NCI-H1092 (cell line): ENCODE measurements around the gene CEP131.

Source experiments
- DNase-seq: peaks from one replicate; lab custom pipeline; 2025; lab: John Stamatoyannopoulos, UW

The CEP131 gene

DNA sequence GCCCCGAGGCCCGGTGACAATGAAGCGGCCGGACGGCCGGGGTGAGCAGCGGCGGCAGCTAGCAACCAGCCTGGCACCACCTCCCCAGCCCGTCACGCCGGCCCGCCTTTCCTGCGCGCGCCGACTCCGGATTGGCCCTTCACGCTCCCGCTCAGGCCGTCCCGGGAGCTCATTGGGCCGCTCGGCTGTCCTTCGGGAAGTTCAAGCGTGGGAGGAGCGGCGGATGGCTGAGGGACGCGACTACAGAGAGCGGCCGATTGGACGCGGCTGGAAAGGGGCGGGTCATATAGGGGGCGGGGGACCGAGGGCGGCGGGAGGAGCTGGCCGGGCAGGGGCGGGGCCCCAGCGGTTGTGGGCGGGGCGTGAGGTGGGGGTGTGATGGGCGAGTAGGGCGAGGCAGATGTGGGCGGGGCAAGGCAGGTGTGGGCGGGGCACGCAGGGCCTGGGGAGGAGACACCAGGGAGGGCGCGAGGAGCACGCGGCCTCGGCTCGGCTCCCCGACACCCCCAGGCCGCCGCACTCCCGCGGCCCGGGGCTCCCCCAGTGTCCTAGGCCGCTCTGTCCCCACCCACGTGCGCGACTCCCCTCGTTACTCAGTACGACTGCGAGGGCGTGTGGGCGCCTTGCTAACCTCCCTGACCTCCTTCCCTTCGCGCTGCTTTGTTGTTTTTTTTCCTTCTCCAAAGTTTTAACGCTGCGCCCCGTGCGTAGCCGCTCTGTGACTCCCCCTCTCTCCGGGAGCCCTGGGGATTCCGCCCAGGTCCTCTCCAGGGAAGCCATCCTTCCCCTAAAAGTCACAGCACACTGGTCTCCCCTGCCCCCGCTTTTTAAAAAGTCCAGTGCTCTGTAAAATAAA, at the start of gene CEP131:
Gene CEP131, minus strand, starts transcription at position 60 of the 856 bp plus-strand sequence. CDS start 2,909 bp downstream, outside the sequence.
- DNase-seq, result peak; percentile 97

DNA sequence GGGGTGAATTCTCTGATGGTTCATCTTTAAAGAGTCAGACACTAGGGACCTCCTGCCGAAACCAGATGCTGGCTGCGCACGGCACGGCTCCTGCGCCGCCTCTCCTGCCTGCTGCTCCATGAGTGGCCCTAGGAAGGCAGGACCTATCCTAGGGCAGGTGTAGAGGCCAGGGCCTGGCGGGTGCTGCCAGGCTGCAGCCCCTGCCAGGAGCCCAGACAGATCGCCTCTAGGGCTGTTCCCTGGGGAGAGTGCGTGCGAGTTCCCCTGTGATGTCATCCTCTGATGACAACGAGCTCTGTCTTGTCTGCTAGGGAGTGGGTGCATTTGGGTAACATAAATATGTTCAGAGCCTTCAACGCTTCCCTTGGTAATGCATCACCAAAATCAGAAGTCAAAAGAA, 48.5 kb upstream of the CEP131 start:
- DNase-seq, result no peak

DNA sequence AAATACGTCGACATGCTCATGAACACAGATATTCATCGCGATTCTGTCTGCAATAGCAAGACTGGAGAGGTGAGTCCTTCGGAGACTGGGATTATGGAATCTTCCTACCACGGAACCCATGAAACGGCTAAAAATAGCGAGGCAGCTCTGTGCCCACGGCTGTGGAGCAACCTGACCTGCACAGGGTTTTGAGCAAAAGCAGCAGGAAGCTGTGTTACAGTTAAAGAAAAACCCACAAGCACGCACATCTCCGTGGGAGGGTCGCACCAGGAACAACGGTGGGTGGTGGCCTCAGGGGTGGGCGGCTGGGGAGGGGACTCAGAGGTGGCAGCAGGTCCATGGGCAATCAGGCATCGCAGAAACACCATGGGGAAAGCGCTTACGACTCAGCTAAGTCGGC, 47.5 kb upstream of the CEP131 start:
- no peak for DNase-seq

DNA sequence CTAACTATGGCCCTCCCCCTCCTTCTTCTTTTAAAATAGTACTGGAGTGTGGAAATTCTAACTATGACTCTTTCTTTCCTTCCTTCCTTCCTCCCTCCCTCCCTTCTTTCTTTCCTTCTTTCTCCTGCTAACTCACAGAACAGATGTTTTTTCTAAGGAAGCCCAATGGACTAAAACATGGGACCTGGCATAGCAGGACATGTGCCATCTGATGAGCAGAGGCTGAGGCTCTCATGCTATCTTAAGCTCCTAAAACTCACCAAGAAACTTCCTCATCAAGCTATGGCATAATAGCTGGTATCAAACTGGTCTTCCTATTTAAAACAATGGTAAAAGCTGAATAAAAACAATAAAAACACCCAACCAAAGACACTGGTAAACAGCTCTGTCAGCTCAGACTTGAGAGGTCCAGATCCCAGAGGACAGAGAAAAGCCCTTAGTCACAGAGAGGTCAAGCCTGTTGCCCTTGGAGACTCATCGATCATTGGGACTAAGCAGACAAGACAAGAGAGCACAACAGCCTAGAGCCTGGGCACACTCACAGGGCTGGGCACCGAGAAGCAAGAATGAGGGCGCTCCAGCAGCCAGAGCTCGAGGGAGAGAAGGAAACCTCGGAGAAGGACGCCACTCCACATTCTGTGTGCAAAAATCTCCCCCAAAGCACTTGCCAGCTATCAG, 44.8 kb upstream of the CEP131 start:
- no peak for DNase-seq

DNA sequence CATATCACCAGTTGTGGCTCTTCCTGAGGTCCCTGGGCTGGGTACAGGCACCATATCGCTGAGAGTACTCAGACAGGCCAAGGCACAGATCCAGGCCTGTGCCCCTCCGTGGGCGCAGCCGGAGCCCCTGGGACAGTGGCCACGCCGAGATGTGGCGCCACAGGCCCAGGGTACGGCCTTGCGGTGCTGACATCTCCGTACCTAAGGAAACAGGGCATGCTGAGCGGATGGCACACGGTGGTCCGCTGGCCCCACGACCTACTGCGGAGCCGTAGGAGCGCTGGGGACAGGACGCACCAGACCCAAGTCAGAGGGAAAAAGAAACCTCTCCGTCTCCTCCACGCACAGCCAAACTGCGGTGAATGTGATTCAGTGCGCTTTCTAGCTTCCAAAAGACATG, 42.8 kb upstream of the CEP131 start:
- no peak for DNase-seq

DNA sequence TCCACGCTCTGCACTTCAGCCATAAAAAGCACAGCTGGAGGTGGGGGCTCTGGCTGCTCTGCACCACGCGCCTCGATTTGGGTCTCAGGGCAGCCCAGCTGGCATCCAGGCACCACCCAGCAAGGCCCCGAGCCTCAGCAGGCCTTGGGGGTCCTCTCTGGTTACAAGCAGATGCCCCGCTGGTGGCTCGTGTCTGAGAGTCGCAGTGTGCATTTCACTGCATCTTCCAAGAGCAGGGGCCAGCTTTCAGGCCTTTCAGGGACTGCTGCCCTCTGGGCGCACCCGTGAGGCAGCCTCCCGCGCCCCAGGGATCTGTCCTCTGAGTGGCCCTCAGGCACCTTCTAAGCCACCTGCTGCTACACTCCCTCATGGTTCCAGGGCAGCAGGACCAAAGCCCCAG, 41.9 kb upstream of the CEP131 start:
- DNase-seq, result no peak

DNA sequence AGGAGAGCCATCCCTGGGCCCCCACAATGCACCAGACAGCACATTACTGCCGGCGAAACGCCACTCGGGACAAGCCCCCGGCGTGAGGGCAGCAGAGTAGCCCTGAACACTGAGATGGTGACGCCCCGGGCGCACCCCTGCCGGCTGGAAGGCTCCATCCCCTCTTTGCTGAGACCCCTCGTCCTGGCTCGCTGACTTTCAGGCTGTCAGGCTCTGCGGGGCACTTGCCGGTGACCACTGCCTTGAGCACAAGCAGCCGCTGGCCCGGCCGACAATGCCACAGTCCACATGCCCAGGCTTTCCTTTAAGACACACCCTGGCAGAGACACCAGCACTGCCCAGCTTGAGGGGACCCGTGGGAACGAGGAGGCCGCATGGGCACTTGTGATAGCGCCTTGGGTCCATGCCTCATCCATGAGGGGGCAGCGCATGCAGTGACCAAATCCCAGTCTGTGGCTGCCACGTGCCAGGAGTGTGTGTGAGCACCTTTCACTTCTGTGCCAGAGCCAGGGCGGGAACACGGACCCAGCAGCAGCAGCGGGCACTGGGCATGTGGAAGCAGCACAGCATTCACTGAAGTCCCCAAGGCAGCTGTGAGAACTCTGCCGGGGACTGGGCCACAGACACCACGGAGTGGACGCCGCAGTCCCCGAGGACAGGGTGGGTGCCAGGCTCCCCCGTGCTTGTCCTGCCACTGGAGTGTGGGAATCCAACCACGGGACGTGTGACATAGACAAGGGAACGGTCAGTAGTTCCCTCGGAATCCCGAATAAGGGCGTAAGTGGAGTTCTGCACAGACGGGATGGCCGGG, 40.8 kb upstream of the CEP131 start:
- no peak for DNase-seq

DNA sequence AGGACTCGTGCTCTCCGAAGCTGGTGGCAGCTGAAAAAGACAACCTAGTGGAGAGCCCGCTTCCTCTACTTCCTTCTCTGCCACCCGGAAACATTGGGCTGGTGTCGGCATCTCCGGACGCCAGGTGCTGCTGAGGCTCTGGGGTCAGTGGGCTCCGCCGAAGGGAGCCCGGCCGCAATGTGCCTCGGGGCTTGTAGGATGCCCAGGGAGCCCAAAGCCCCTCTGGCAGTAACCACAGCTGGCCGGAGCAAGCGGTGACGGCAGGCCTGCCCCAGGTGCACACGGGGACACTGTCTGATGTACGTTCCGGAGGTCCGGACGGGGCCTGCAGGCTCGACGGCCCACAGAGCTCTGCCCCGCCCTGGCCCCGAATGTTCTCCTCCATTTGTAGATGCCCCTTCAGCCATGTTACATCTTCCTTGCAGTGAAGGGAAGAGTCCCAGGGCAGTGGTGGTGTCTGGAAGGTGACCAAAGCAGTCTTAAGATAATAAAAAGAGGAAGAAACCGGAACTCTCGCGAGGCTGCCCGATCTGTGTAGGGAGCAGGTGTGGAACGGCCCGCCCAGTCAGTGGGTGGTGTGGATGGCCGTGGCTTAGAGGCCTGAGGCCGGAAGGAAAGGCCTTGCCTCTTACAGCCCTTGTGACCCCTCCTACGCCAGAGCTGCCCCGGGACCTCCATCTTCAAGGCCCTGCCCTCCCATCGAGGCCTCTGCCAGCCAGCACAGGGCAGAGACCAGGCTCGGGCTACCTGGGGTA, 39.0 kb upstream of the CEP131 start:
- no peak for DNase-seq

DNA sequence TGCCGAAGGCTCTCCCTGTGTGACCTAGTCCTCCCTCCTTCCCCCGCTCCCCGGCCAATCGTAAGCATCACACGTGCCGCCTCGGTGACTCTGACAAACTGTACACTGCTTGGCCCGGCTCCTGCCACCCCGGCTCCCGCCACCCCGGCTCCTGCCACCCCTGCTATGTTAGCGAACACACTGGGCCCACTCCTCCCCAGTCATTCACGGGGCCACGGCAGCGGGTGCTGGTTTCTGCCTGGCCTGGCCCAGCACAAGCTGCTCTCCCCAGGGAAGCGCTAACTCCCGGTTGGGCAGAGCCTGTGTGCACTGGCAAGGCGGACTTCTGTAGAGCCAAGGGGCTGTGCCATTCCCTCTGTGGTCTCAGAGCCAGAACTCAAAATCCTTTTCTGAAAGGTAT, 38.3 kb upstream of the CEP131 start:
- no peak for DNase-seq

DNA sequence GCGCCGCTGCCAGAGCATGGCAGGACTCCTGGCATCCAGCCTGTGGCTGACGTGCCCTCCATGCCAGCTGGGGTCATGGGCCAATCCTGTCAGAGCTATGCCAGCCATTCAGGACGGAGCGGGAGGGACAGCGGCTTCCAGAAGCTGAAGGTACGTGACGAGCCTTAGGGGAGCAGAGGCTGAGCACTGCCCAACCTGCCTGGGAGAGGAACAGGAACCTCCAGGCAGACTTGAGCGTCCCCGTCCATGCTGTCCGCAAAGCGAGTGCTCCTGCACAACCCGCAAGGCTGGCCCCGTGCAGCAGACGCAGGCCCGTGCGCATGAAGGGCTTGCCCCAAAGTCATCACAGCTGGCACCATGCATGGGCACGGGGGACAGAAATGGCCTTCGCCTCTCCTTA, 37.9 kb upstream of the CEP131 start:
- DNase-seq, result no peak

DNA sequence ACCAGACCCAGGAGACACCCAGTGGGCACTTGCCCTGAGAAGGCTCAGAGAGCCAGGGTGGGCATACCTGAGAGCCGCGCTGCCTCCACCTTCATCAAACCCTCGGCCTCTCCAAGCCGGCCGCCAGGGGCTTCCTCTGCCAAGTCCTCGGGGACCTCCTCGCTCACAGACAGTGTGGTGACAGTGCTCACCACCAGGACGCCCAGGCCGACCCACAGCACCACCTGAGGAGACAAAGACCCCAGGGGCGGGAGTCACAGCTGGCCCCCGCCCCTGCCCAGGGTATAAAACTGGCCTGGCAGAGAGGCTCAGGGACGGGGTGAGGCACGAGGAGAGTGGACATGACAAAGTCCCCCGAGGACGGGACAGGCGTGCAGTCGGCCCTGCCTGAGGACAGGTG, 37.4 kb upstream of the CEP131 start:
- DNase-seq, result no peak

DNA sequence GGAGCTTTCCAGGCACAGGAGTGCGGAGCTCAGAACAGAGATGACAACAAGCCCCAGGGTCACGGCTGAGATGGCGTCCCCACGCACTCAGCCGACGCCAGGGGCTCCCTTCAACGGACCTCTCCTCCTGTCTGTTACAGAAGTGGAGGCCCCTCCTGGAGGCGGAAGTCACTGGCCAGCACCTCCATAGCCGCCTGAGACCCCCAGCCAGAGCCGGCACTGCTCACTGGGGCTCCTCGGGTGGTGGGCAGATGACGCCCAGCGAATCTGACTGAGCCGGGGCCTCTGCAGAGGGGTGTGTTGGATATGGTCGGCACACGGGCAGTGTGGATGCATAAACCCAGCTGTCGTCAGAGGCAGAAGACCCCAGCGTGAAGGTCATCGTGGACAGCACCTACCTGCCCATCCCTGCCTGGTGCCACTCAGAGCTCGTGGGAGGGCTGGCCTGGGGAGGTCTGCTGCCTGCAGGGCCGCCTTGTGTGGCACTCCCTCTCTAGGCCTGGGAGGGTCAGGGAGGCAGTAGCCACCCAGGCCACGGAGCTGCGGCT, 36.4 kb upstream of the CEP131 start:
- DNase-seq, result no peak

DNA sequence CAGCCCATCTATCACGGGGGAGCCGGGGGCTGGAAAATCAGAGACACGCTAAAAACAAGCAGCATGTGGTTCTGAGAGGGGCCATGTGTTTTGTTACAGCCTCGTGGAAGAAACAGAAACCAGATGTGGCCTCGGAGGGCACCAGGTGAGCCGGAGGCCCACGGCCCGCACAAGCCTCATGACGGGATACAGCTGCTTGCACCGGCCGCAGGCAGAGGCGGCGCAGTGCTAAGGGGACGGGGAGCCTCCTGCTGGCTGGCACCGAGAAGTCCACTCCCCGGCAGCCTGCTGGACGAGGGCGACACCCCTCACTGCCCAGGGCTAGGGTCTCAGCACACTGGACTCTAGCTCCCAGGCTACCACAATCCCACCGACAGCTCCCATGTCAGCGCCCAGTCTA, 35.5 kb upstream of the CEP131 start:
- no peak for DNase-seq

DNA sequence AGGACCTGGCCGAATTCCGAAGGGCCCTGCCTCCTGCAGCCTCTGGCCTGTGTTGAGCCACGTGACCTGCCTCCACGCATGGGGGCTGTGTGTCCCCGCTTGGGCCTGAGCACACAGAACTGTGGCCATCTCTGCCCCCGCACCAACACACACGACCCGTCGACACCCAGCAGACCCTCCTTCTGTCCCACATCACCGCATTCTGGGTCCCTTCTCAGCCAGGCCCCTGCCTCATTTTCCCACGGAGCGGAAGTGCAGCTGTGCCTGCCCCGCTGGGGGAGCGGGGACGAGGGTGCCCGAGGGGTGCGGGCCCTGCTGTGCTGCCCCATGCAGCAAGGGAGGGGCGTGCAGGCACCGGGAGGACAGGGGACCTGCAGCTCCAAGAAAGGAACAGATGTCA, 34.8 kb upstream of the CEP131 start:
- no peak for DNase-seq

DNA sequence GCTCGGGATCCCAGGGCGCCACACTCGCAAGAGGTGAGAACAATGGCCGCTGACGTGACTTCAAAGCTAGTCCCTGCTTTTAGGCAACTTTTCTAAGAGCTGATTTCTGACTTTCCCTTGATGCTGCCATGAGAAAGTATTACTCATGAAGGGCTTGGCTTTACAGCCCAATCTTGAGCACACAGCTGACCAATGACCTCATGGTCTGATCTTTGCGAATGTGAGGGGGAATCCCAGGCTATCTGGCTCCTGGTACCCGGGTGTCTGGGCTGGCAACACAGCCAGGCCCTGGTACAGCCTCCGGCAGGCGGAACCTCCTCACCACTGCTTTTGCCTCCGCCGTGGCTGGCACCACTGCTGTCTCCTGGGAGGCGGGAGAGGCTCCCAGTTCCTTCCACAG, 33.9 kb upstream of the CEP131 start:
- no peak for DNase-seq

DNA sequence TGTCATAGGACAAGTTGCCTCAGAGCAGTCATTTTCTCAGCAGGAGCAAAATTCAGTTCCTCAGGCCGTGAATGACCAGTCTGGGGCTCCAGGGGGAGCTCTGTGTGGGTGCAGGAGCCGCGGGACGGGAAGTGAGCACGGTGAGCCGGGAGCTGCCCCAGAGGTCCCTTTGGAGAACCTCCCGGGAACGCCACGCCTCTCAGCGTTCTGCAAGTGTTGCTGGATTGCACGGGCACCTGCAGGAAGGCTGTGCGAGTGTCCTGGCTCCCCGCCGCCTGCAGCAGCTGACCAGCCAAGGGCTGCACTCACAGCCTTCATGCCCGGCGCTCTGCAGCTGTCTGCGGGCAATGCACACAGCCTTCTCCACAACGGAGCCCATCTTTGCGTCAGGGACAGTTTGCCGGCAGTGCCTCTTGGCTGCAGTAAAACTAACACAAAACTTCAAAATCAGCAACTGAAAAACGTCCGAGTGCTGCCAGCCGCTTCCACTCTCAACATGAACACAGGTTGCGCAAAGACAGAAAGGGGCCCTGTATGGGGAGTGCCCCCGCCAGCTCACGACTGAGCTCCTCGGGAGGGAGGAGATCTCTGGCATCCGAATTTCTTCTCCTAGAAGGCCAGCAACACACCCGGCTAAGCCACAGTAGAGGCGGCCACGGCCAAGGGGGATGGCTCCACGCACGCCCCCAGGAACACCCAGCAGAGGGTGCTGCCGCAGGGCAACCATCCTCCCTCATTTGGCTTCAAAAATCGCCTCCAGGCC, 32.4 kb upstream of the CEP131 start:
- peak; percentile 58 for DNase-seq

DNA sequence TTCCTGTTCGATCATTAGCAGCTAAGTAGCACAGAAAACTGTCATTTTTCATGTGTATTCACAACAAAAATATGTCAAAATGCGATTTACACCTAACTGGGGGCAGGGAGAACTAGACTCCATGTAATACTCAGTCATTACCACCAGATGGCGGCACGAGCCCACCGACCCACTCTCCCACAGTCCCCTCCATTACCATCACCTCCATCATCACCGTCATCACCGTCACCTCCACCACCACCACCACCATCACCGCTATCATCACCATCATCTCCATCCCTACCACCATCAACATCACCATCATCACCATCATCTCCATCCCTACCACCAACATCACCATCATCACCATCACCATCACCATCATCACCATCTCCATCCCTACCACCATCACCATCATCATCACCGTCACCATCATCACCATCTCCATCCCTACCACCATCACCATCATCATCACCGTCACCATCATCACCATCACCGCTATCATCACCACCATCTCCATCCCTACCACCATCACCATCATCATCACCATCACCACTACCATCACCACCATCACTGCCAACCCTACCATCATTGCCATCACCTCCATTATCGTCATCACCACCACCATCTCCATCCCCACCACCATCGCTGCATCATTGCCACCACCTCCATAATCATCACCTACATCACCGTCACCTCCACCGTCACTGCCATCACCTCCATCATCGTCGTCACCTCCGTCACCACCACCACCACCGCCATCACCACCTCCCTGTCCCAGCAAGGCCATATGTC, 30.8 kb upstream of the CEP131 start:
- no peak for DNase-seq

DNA sequence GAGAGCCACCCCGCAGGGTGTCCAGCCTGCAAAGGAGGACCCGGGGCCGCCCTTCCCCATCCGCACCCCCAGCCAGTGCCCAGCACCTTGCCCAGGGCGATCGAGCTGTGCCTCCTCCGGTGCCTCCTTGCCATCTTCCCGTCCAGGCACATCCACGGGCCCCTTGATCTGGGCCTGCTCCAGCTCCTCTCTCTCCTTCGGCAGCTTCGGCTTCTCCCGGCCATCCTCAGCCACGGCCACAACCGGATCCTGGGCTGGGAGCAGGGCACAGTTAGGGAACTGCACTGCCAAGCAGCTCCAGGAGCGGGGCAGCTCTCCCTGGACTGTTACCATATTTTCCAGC, 30.2 kb upstream of the CEP131 start:
- DNase-seq, result no peak

DNA sequence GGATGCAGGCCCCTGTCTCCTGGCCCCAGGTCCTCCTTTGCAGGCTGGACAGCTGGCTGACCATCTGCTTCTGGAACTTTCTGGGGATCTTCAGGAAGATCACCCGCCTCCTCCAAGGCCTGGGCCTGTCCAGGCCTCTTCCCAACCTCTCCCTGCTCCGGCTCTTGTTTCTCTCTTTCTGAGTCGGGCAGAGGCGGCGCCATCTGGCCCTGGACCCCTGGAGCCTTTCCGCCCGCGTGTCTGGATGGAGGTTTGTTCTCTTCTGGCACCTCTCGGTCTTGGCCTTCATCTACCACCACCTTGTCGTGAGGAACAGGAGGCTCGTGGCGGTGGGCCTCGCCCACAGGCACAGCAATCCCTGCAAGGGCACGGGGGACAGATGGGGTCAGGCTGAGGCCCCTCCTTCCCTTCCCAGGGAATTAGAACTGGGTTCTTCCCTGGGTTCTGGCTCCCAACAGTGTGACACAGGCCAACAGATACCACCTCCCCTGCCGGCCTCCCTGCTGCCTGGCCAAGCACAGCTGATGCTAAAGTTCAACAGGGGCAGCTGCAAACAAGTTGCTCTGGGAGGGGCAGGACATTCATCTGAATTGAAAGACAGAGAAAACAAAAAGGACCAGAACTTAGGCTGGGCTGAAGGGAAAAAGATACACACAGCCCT, 29.7 kb upstream of the CEP131 start:
- DNase-seq, result no peak
